ENCODE results near the gene FAT2. TPM values are rescaled to one million over a fixed set of nuclear protein-coding genes. Genes with fewer than 3 reads are reported as not detected.
A peak's percentile ranks its signal among the peaks of the same experiment; 100 is the strongest.
"Not testable (repeated sequence)": the region's sequence is repeated elsewhere in the genome, so short reads cannot be mapped to it uniquely, and the experiment has no call there.

FAT2 gene
- polyA plus RNA-seq, 4 donors = 0.16 to 11.2 (median 7.3) TPM

- DNase-seq (ENCODE audit: low read depth in 4 of 4, low spot score in 3 of 4) = no peak
Observed at GRCh38 chr5:151581812-151582583, 9.1 kb downstream of the FAT2 start.

- DNase-seq (ENCODE audit: low read depth in 4 of 4, low spot score in 3 of 4) = no peak
Observed at GRCh38 chr5:151581347-151581746, 9.8 kb downstream of the FAT2 start.

GRCh38 chr5:151580858-151581257 is 10.3 kb downstream of the FAT2 start:
- no peak for DNase-seq (ENCODE audit: low read depth in 4 of 4, low spot score in 3 of 4)

DNA sequence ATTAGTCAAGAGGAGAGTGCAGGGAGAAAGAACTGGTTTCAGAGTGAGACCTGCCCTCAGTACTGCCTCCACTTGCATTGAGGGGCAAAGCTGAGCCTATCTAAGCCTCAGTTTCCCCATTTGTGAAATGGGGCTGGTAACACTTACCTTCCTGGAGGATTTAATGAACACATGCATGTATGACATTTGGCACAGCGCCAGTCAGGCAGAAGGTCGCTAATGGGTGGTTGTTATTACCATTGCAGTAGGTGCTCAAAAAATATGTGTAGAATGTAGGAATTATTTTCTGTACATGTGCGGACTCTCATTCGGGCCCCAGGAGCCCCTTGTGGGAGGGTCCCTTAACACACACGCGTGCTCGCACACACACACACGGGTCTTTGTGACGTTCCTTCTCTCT is 10.9 kb downstream of the FAT2 start:
- DNase-seq (ENCODE audit: low read depth in 4 of 4, low spot score in 3 of 4) = no peak

- not testable (repeated sequence) for DNase-seq (ENCODE audit: low read depth in 4 of 4, low spot score in 3 of 4)
Observed at GRCh38 chr5:151579146-151579545, 12.0 kb downstream of the FAT2 start.

DNA sequence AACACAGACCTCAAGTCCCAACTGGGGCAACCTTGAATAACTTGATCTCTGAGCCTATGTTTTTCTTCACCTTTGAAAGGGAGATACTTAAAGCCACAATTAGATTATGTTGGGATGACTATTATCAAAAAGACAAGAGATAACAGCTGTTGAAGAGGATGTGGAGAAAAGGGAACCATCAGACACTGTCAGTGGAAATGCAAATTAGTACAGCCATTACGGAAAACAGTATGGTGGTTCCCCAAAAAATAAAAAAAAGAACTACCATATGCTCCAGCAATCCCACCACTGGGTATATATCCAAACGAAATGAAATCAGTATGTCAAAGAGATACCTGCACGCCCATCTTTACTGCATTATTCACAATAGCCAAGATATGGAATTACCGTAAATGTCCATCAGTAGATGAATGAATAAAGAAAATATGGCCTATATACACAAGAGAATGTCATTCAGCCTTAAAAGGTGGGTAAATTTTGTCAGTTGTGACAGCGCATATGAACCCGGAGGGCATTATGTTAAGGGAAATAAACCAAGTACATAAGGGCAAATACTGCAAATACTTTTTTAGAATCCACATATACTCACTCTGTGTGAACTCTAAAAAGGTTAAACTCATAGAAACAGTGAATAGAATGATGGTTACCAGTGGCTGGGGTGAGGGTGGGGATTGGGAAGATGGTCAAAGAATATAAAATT is 12.7 kb downstream of the FAT2 start:
- no peak for DNase-seq (ENCODE audit: low read depth in 4 of 4, low spot score in 3 of 4)

DNA sequence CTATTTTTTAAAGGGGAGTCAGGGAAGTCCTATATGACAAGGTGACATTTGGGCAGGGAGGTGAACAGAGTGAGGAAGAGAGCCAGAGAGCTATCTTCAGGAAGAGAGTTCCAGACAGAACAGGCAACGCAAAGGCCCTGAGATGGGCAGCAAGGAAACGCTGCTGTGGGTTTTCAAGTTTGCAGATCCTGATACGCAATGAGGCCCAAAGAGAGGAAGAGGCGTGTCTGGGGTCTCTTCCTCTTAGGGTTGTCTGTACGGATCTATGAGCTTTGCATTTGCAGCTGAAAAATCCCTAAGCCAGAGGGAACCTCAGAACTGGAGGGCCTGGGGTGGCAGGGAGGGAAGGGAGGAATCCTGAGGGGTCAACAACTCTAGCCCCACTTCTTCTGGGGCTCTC is 13.6 kb downstream of the FAT2 start:
- DNase-seq (ENCODE audit: low read depth in 4 of 4, low spot score in 3 of 4) = no peak

- DNase-seq (ENCODE audit: low read depth in 4 of 4, low spot score in 3 of 4) = no peak
Observed at GRCh38 chr5:151574444-151574996, 16.6 kb downstream of the FAT2 start.

- no peak for DNase-seq (ENCODE audit: low read depth in 4 of 4, low spot score in 3 of 4)
Observed at GRCh38 chr5:151572657-151573368, 18.3 kb downstream of the FAT2 start.

GRCh38 chr5:151571270-151572173 is 19.6 kb downstream of the FAT2 start:
- no peak for DNase-seq (ENCODE audit: low read depth in 4 of 4, low spot score in 3 of 4)

- peak in 2 of 4 donors; percentile 32 to 49 for DNase-seq (ENCODE audit: low read depth in 4 of 4, low spot score in 3 of 4)
Observed at GRCh38 chr5:151570512-151571269, 20.4 kb downstream of the FAT2 start.

- no peak for DNase-seq (ENCODE audit: low read depth in 4 of 4, low spot score in 3 of 4)
Observed at GRCh38 chr5:151570058-151570457, 21.1 kb downstream of the FAT2 start.

- DNase-seq (ENCODE audit: low read depth in 4 of 4, low spot score in 3 of 4) = no peak
Observed at GRCh38 chr5:151569132-151570046, 21.7 kb downstream of the FAT2 start.

- DNase-seq (ENCODE audit: low read depth in 4 of 4, low spot score in 3 of 4) = no peak
Observed at GRCh38 chr5:151568036-151568435, 23.1 kb downstream of the FAT2 start.

DNA sequence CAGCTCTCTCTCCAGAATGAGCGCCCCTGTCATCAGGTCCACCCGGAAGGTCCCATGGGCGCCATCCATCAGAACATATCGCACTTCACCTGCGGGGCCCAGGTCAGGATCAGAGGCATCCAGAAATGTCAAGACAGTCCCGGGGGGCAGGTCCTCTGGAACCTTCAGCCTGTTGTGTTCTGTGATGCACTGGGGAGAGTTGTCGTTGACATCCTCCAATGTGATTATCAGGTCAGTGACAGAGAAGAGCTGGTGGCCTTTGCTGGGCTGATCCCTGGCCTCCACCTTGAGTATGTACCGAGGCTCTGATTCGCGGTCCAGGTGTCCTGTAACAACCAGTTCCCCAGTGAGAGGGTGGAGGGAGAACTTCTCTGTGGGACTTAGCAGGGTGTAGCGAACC is 25.2 kb downstream of the FAT2 start:
- no peak for DNase-seq (ENCODE audit: low read depth in 4 of 4, low spot score in 3 of 4)

- DNase-seq (ENCODE audit: low read depth in 4 of 4, low spot score in 3 of 4) = no peak
Observed at GRCh38 chr5:151562019-151562707, 29.0 kb downstream of the FAT2 start.

- no peak for DNase-seq (ENCODE audit: low read depth in 4 of 4, low spot score in 3 of 4)
Observed at GRCh38 chr5:151557951-151558350, 33.2 kb downstream of the FAT2 start.

- DNase-seq (ENCODE audit: low read depth in 4 of 4, low spot score in 3 of 4) = no peak
Observed at GRCh38 chr5:151557466-151557865, 33.7 kb downstream of the FAT2 start.

Data from left renal pelvis (tissue), 4 donors.